Measurements from ENCODE around the gene ADAM10. TPM values are rescaled to one million over a fixed set of nuclear protein-coding genes. Genes with fewer than 3 reads are reported as not detected.

Gene ADAM10
- total RNA-seq, 4 donors from 2014 or later = 42.9 to 83.3 (median 62.7) TPM

DNA sequence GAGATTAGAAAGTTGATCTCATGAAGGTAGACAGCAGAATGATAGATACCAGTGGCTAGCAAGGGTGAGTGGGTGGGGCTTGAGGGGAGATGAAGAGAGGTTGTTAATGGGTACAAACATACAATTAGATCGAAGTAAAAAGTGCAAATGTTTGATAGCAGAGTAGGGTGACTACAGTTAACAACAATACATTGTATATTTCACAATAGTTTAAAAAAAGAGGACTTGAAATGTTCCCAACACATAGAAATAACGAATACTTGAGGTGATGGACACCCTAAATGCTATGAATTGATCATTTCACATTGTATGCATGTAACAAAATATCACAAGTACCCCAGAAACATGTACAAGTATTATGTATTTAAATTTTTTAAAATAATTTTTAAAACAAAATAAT is 47.3 kb downstream of the ADAM10 start:
- no peak for DNase-seq
- no peaks in the 10 kb centered on the region for H3K36me3 ChIP-seq
- TF ChIP-seq POLR2A (IDR thresholded peaks at IDR 0.05) = no peak
- TF ChIP-seq, protein P1, sequence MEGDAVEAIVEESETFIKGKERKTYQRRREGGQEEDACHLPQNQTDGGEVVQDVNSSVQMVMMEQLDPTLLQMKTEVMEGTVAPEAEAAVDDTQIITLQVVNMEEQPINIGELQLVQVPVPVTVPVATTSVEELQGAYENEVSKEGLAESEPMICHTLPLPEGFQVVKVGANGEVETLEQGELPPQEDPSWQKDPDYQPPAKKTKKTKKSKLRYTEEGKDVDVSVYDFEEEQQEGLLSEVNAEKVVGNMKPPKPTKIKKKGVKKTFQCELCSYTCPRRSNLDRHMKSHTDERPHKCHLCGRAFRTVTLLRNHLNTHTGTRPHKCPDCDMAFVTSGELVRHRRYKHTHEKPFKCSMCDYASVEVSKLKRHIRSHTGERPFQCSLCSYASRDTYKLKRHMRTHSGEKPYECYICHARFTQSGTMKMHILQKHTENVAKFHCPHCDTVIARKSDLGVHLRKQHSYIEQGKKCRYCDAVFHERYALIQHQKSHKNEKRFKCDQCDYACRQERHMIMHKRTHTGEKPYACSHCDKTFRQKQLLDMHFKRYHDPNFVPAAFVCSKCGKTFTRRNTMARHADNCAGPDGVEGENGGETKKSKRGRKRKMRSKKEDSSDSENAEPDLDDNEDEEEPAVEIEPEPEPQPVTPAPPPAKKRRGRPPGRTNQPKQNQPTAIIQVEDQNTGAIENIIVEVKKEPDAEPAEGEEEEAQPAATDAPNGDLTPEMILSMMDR (IDR thresholded peaks at IDR 0.05) = no peak
- no peaks in the 10 kb centered on the region for H3K9me3 ChIP-seq
- H3K4me3 ChIP-seq = no peak overlapping the region
- no peaks in the 10 kb centered on the region for H3K27me3 ChIP-seq
- H3K4me1 ChIP-seq = no peaks in the 10 kb centered on the region
- no peak overlapping the region for H3K27ac ChIP-seq

DNA sequence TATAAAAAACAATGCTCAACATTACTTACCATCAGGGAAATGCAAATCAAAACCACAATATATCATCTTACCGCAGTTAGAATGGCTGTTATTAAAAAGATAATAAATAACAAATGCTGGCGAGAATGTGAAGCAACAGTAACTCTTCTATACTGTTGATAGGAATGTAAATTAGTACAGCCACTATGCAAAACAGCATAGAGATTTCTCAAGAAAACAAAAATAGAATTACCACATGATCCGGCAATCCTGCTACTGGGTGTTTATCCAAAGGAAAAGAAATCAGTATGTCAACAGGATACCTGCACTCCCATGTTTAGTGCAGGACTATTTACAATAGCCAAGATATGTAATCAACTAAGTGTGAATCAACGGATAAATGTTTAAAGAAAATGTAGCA is 48.1 kb downstream of the ADAM10 start:
- no peak overlapping the region for H3K27ac ChIP-seq
- DNase-seq = no peak
- no peak for TF ChIP-seq POLR2A (IDR thresholded peaks at IDR 0.05)
- TF ChIP-seq, protein P1 (IDR thresholded peaks at IDR 0.05) = no peak
- no peaks in the 10 kb centered on the region for H3K27me3 ChIP-seq
- H3K4me1 ChIP-seq = no peaks in the 10 kb centered on the region
- no peak overlapping the region for H3K4me3 ChIP-seq
- H3K36me3 ChIP-seq = no peaks in the 10 kb centered on the region
- H3K9me3 ChIP-seq = no peaks in the 10 kb centered on the region

DNA sequence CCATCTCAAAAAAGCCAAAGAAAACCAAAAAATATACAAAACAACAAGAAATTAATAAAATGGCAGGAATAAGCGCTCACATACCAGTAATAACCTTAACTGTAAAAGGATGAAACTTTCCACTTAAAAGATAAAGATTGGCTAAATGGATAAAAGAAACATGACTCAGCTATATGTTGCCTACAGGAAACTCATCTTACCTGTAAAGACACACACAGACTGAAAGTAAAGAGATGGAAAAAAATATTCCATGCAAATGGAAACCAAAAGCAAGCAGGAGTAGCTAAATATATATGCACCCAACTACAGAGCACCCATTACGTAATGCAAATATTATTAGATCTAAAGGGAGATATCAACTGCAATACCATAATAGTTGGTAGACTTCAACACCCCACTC is 49.7 kb downstream of the ADAM10 start:
- DNase-seq = no peak
- Histone ChIP-seq H3K36me3 (no peaks in the 10 kb centered on the region), H3K4me3 (no peak overlapping the region)

DNA sequence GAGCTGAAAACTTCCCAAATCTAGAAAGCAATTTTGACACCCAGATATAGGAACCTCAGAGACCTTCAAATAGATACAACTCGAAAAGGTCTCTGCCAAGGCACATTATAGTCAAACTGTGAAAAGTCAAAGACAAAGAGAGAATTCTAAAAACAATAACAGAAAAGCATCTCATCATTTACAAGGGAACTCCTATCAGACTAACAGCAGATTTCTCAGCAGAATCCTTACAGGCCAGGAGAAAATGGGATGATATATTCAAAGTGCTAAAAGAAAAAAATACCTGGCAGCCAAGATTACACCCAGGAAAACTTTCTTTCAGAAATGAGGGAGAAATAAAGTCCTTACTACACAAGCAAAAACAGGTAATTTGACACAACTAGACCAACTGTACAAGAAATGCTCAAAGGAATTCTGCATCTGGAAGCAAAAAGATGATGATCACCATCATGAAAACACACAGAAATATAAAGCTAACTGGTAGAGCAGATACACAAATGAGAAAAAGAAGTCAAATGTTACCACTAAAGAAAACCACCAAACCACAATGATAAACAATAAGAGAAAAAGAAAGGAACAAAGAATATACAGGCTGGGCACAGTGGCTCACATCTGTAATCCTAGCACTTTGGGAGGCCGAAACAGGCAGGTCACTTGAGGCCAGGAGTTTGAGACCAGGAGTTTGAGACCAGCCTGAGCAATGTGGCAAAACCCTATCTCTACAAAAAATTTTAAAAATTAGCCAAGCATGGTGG is 50.4 kb downstream of the ADAM10 start:
- H3K27me3 ChIP-seq = no peaks in the 10 kb centered on the region
- no peaks in the 10 kb centered on the region for H3K9me3 ChIP-seq
- DNase-seq = no peak
- TF ChIP-seq, protein P1 (IDR thresholded peaks at IDR 0.05) = no peak
- no peak for TF ChIP-seq POLR2A (IDR thresholded peaks at IDR 0.05)
- no peak overlapping the region for H3K27ac ChIP-seq
- no peak overlapping the region for H3K4me3 ChIP-seq
- no peaks in the 10 kb centered on the region for H3K36me3 ChIP-seq
- no peaks in the 10 kb centered on the region for H3K4me1 ChIP-seq

More for the DNA sequence above, 49.7 kb downstream of the ADAM10 start:
- TF ChIP-seq, protein P1 (IDR thresholded peaks at IDR 0.05) = no peak
- TF ChIP-seq POLR2A (IDR thresholded peaks at IDR 0.05) = no peak
- no peaks in the 10 kb centered on the region for H3K27me3 ChIP-seq
- H3K9me3 ChIP-seq = no peaks in the 10 kb centered on the region
- H3K27ac ChIP-seq = no peak overlapping the region
- H3K4me1 ChIP-seq = no peaks in the 10 kb centered on the region

DNA sequence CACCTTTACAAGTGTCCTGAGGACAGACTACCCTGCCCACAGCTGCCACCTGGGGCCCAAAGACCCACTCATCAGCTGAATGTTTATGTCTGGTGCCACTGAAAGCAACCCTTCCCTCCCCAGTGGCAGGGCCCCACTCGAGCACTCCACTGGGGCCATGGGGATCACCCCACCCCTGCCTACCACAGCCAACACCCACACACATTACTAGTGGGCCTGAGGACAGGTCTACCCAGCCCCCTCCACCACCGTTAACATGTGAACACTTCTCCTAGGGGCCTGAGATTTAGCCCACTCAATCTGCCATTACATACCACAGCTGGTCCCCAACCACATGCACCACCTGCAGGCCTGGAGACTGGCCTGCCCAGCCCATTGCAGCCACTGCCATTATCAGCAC is 52.3 kb downstream of the ADAM10 start:
- no peaks in the 10 kb centered on the region for H3K4me1 ChIP-seq
- no peak overlapping the region for H3K4me3 ChIP-seq
- no peak overlapping the region for H3K27ac ChIP-seq
- H3K9me3 ChIP-seq = no peaks in the 10 kb centered on the region
- H3K36me3 ChIP-seq = no peaks in the 10 kb centered on the region
- DNase-seq = no peak
- no peaks in the 10 kb centered on the region for H3K27me3 ChIP-seq
- no peak for TF ChIP-seq POLR2A (IDR thresholded peaks at IDR 0.05)
- TF ChIP-seq, protein P1 (IDR thresholded peaks at IDR 0.05) = no peak

Data from Peyer's patch (tissue), 4 donors.